ENCODE results near the gene C15orf39. TPM values are rescaled to one million over a fixed set of nuclear protein-coding genes. Genes with fewer than 3 reads are reported as not detected.

The C15orf39 gene
- total RNA-seq, 4 donors from 2014 or later = 10.6 to 18.3 (median 16.7) TPM

DNA sequence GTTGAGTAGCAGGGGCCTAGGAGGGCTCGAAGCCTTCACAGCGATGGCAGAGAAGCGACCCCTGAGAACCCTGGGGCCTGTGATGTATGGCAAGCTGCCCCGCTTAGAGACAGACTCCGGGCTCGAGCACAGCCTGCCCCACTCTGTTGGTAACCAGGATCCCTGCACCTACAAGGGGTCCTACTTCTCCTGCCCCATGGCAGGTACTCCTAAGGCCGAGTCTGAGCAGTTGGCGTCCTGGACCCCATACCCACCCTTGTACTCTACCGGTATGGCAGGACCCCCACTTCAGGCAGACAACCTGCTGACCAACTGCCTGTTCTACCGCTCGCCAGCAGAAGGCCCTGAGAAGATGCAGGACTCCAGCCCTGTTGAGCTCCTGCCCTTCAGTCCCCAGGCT is 4.3 kb downstream of the C15orf39 start:
- no peak overlapping the region for H3K4me3 ChIP-seq (replicated peaks in 1 of 3)
- peaks cover 23 to 32% of the 10 kb centered on the region in 2 donors for H3K4me1 ChIP-seq
- H3K36me3 ChIP-seq = peaks cover 38% of the 10 kb centered on the region in 2 donors
- intact Hi-C loops (cut with DNase I) = no loop called here
- no peaks in the 10 kb centered on the region for H3K9me3 ChIP-seq
- H3K27me3 ChIP-seq = no peaks in the 10 kb centered on the region
- no peak for DNase-seq
- no peak overlapping the region for H3K27ac ChIP-seq
- WGBS, 2 donors = 89 to 100% methylated on average over 1 to 11 of the region's 11 CpGs
- TF ChIP-seq, protein P1, sequence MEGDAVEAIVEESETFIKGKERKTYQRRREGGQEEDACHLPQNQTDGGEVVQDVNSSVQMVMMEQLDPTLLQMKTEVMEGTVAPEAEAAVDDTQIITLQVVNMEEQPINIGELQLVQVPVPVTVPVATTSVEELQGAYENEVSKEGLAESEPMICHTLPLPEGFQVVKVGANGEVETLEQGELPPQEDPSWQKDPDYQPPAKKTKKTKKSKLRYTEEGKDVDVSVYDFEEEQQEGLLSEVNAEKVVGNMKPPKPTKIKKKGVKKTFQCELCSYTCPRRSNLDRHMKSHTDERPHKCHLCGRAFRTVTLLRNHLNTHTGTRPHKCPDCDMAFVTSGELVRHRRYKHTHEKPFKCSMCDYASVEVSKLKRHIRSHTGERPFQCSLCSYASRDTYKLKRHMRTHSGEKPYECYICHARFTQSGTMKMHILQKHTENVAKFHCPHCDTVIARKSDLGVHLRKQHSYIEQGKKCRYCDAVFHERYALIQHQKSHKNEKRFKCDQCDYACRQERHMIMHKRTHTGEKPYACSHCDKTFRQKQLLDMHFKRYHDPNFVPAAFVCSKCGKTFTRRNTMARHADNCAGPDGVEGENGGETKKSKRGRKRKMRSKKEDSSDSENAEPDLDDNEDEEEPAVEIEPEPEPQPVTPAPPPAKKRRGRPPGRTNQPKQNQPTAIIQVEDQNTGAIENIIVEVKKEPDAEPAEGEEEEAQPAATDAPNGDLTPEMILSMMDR (IDR thresholded peaks at IDR 0.05) = no peak
- TF ChIP-seq POLR2A (IDR thresholded peaks at IDR 0.05) = no peak

DNA sequence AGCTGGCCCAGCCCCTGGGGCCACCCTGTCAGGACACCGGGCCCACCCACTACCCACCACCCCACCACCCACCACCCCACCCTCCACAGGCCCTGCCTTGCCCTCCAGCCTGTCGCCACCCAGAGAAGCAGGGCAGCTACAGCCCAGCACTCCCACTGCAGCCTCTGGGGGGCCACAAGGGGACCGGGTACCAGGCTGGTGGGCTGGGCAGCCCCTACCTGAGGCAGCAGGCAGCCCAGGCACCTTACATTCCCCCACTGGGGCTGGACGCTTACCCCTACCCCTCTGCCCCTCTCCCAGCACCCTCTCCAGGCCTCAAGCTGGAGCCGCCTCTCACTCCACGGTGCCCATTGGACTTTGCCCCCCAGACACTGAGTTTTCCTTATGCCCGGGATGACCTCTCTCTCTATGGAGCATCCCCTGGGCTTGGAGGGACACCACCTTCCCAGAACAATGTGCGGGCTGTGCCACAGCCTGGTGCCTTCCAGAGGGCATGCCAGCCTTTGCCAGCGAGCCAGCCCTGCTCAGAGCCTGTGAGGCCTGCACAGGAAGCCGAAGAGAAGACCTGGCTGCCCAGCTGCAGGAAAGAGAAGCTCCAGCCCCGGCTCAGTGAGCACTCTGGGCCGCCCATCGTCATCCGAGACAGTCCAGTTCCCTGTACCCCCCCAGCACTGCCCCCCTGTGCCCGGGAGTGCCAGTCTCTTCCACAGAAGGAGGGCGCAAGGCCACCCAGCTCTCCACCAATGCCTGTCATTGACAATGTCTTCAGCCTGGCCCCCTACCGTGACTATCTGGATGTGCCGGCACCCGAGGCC is 5.3 kb downstream of the C15orf39 start:
- Histone ChIP-seq H3K27me3 (no peaks in the 10 kb centered on the region), H3K36me3 (peaks cover 48% of the 10 kb centered on the region in 2 donors), H3K27ac (no peak overlapping the region), H3K4me3 (replicated peaks in 1 of 3) (no peak overlapping the region), H3K9me3 (no peaks in the 10 kb centered on the region), H3K4me1 (peaks cover 18 to 27% of the 10 kb centered on the region in 2 donors)
- TF ChIP-seq, protein P1 (IDR thresholded peaks at IDR 0.05) = no peak
- TF ChIP-seq POLR2A (IDR thresholded peaks at IDR 0.05) = no peak
- 86 to 88% methylated on average over 5 to 8 of the region's 19 CpGs for WGBS, 2 donors
- intact Hi-C loops (cut with DNase I) = no loop called here
- DNase-seq = no peak

DNA sequence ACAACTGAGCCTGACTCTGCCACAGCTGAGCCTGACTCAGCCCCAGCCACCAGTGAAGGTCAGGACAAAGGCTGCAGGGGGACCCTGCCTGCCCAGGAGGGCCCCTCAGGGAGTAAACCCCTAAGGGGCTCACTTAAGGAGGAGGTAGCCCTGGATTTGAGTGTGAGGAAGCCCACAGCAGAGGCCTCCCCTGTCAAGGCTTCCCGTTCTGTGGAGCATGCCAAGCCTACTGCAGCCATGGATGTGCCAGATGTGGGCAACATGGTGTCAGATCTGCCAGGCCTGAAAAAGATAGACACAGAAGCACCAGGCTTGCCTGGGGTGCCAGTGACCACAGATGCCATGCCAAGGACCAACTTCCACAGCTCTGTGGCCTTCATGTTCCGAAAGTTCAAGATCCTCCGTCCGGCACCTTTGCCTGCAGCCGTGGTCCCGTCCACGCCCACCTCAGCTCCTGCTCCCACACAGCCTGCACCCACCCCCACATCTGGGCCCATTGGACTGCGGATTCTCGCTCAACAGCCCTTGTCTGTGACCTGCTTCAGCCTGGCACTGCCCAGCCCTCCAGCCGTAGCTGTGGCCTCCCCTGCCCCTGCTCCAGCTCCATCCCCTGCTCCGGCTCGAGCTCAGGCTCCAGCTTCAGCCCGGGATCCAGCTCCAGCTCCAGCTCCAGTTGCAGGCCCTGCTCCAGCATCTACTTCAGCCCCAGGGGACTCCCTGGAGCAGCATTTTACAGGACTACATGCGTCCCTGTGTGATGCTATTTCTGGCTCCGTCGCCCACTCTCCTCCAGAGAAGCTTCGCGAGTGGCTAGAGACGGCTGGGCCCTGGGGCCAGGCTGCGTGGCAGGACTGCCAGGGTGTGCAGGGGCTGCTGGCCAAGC is 6.2 kb downstream of the C15orf39 start:
- H3K4me3 ChIP-seq (replicated peaks in 1 of 3) = no peak overlapping the region
- H3K4me1 ChIP-seq = peaks cover 18 to 27% of the 10 kb centered on the region in 2 donors
- H3K27ac ChIP-seq = no peak overlapping the region
- no peak for TF ChIP-seq POLR2A (IDR thresholded peaks at IDR 0.05)
- TF ChIP-seq, protein P1 (IDR thresholded peaks at IDR 0.05) = no peak
- peaks cover 48 to 56% of the 10 kb centered on the region in 2 donors for H3K36me3 ChIP-seq
- H3K9me3 ChIP-seq = no peaks in the 10 kb centered on the region
- 87 to 91% methylated on average over 17 to 18 of the region's 20 CpGs for WGBS, 2 donors
- H3K27me3 ChIP-seq = no peaks in the 10 kb centered on the region
- intact Hi-C loops (cut with DNase I) = no loop called here
- DNase-seq = no peak

DNA sequence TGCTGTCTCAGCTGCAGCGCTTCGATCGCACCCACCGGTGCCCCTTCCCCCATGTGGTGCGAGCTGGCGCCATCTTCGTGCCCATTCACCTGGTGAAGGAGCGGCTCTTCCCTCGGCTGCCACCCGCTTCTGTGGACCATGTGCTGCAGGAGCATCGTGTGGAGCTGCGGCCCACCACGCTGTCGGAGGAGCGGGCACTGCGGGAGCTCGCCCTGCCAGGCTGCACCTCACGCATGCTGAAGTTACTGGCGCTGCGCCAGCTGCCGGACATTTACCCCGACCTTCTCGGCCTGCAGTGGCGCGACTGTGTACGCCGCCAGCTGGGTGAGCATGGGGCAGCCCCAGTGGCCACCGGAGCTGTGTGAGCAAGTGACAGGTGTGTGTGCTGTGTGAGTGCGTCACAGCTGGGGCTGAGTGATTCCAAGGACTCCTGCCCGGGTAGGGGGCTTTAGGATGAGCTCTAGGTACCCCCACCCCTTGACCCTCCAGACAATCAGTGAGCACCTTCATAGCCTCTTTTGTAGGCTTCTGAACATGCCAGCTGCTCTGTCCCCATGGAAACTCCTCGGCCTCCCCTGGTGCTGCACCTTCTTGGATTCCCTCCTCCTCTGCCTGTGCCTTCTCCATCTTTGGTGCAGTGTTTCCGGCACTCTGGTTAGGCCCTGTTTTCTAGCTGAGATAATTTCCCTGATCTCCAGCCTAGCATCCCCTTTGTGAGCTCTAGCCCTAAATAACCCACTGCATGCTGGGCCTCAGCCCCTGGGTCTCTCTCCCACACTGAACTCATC is 7.0 kb downstream of the C15orf39 start:
- intact Hi-C loops (cut with DNase I) = no loop called here
- Histone ChIP-seq H3K9me3 (no peaks in the 10 kb centered on the region), H3K4me3 (replicated peaks in 1 of 3) (no peak overlapping the region), H3K27ac (no peak overlapping the region), H3K27me3 (no peaks in the 10 kb centered on the region), H3K4me1 (peaks cover 10 to 18% of the 10 kb centered on the region in 2 donors), H3K36me3 (peaks cover 48 to 60% of the 10 kb centered on the region in 2 donors)
- DNase-seq = no peak
- whole genome bisulfite sequencing, 2 donors = 86 to 94% methylated on average over 5 to 10 of the region's 32 CpGs
- no peak for TF ChIP-seq POLR2A (IDR thresholded peaks at IDR 0.05)
- TF ChIP-seq, protein P1 (IDR thresholded peaks at IDR 0.05) = no peak
